Testis (tissue), 3 donors: ENCODE measurements around the gene POPDC3. TPM values are rescaled to one million over a fixed set of nuclear protein-coding genes. Genes with fewer than 3 reads are reported as not detected.

Source experiments
- DNase-seq: peaks from one replicate; pipeline ENCODE4 v3.0.0-alpha.2; 2019
- H3K27ac ChIP-seq, 2 donors: fragments of 200-600 bp; sonication (generic); one replicate each; pipeline ENCODE4 v1.5.1; 2019
- H3K27me3 ChIP-seq: fragments of 200-600 bp; sonication (generic); one replicate; pipeline ENCODE4 v1.5.1; 2019
- H3K36me3 ChIP-seq: fragments of 200-600 bp; sonication (generic); one replicate; pipeline ENCODE4 v1.5.1; 2017; ENCODE audit warnings: low read depth; ENCODE audit errors: missing control alignments
- H3K4me1 ChIP-seq: fragments of 200-600 bp; sonication (generic); one replicate; pipeline ENCODE4 v1.5.1; 2019
- H3K4me3 ChIP-seq, 2 donors: fragments of 200-600 bp; sonication (generic); one replicate each; pipeline ENCODE4 v1.5.1; 2017 to 2019
- H3K9me3 ChIP-seq: fragments of 200-600 bp; sonication (generic); one replicate; pipeline ENCODE4 v1.5.1; 2017
- CTCF ChIP-seq, 3 experiments: fragments of 450-650 bp in 2 of 3; fragments of 200-600 bp in 1 of 3; sonication (generic) in 1 of 3; IDR thresholded peaks; one replicate each; pipeline ENCODE4 v1.5.1; 2016 to 2019; ENCODE audit warnings: antibody characterized with exemption in 3 of 3, mild to moderate bottlenecking in 2 of 3, moderate library complexity in 1 of 3
- POLR2A ChIP-seq: fragments of 450-650 bp; IDR thresholded peaks from one replicate; pipeline ENCODE4 v1.6.1; 2017; ENCODE audit warnings: antibody characterized with exemption, mild to moderate bottlenecking, moderate library complexity
- WGBS, 2 donors: methylation state at CpG; one replicate each; pipeline ENCODE4 v1.1.5; 2018; 5-methylcytosine and 5-hydroxymethylcytosine counted together
- intact Hi-C: fragments of 100-400 bp; cut with DNase I; formaldehyde crosslinking; loops from one replicate; pipeline ENCODE4 v1.15.1; 2023; ENCODE audit warnings: low total_unique reads
- polyA plus RNA-seq: library from polyadenylated mRNA; stranded (reverse); fragments of 350-450 nt; fragmentation: Illumina TruSeq; extraction: RNeasy Lipid Tissue Mini Kit (QIAGEN cat#74804); gene quantifications from one replicate; pipeline ENCODE4 v1.2.3, GENCODE V29; 2014; ENCODE audit warnings: low read depth, low replicate concordance; ENCODE audit not compliant: insufficient read depth
- total RNA-seq, 2 donors: library from RNA; depleted of rRNA; stranded (reverse); fragments of >200 nt; gene quantifications; one replicate each; pipeline ENCODE4 v1.2.3, GENCODE V29; 2016

Gene POPDC3
- total and polyA plus RNA-seq, 3 donors from 2014 or later, result 7.8 to 13.8 (median 9.8) TPM

- WGBS, 2 donors, result 96 to 100% methylated on average over 2 of the region's 2 CpGs
- no peak for DNase-seq
- Histone ChIP-seq H3K27me3 (no peaks in the 10 kb centered on the region), H3K9me3 (no peaks in the 10 kb centered on the region), H3K27ac (no peak overlapping the region), H3K36me3 (no peaks in the 10 kb centered on the region), H3K4me3 (no peak overlapping the region), H3K4me1 (no peaks in the 10 kb centered on the region)
- intact Hi-C loops, result no loop called here
- no peak for TF ChIP-seq POLR2A
These were observed 8.4 kb upstream of the POPDC3 start for GRCh38 chr6:105188251-105188650.

GRCh38 chr6:105186576-105186975, 6.8 kb upstream of the POPDC3 start:
- Histone ChIP-seq H3K4me1 (no peaks in the 10 kb centered on the region), H3K27ac (no peak overlapping the region), H3K4me3 (no peak overlapping the region), H3K9me3 (no peaks in the 10 kb centered on the region), H3K27me3 (no peaks in the 10 kb centered on the region), H3K36me3 (no peaks in the 10 kb centered on the region)
- WGBS, 2 donors, result 93 to 95% methylated on average over 2 of the region's 2 CpGs
- TF ChIP-seq CTCF (IDR thresholded peaks at IDR 0.05) (no peak), POLR2A (no peak)
- intact Hi-C loops, result no loop called here
- no peak for DNase-seq

- Histone ChIP-seq H3K36me3 (no peaks in the 10 kb centered on the region), H3K27ac (no peak overlapping the region), H3K4me3 (no peak overlapping the region), H3K9me3 (no peaks in the 10 kb centered on the region), H3K4me1 (no peaks in the 10 kb centered on the region), H3K27me3 (no peaks in the 10 kb centered on the region)
- 69 to 84% methylated on average over 2 of the region's 2 CpGs for WGBS, 2 donors
- intact Hi-C loops, result no loop called here
- no peak for TF ChIP-seq POLR2A
- no peak for TF ChIP-seq CTCF (IDR thresholded peaks at IDR 0.05)
- no peak for DNase-seq
These were observed 5.1 kb upstream of the POPDC3 start for GRCh38 chr6:105184921-105185320.

GRCh38 chr6:105181981-105182515, 2.2 kb upstream of the POPDC3 start:
- no peak for DNase-seq
- TF ChIP-seq POLR2A (no peak), CTCF (IDR thresholded peaks at IDR 0.05) (no peak)
- intact Hi-C loops, result no loop called here
- H3K36me3 ChIP-seq, result no peaks in the 10 kb centered on the region
- no peaks in the 10 kb centered on the region for H3K4me1 ChIP-seq
- H3K27ac ChIP-seq, result no peak overlapping the region
- 89 to 92% methylated on average over 4 of the region's 4 CpGs for WGBS, 2 donors
- H3K27me3 ChIP-seq, result no peaks in the 10 kb centered on the region
- no peak overlapping the region for H3K4me3 ChIP-seq
- H3K9me3 ChIP-seq, result no peaks in the 10 kb centered on the region

- no peak for DNase-seq
- intact Hi-C loops, result no loop called here
- Histone ChIP-seq H3K36me3 (no peaks in the 10 kb centered on the region), H3K4me1 (no peaks in the 10 kb centered on the region), H3K27ac (no peak overlapping the region), H3K9me3 (no peaks in the 10 kb centered on the region), H3K27me3 (no peaks in the 10 kb centered on the region), H3K4me3 (peak overlapping the region in 1 of 2 donors; percentile 73)
- WGBS, 2 donors, result 47 to 53% methylated on average over 5 of the region's 5 CpGs
- no peak for TF ChIP-seq CTCF (IDR thresholded peaks at IDR 0.05)
- TF ChIP-seq POLR2A, result no peak
These were observed 1.2 kb downstream of the POPDC3 start for GRCh38 chr6:105178636-105179035.
